OCI-LY3 (cell line): Measurements from ENCODE around the gene CA6.

ENCODE experiments used
- CTCF ChIP-seq: fragments of 200-600, 300-600 bp; sonication (generic); IDR thresholded peaks from 2 replicates; pipeline ENCODE4 v1.5.1; 2014; ENCODE audit warnings: antibody characterized with exemption, low read length, low read depth
- EZH2phosphoT487 ChIP-seq: fragments of 200-600 bp; shearing (Covaris generic); IDR thresholded peaks from 2 replicates; pipeline ENCODE4 v1.6.1; 2018; ENCODE audit warnings: antibody characterized with exemption, mixed run types, low read depth

GRCh38 chr1:8963963-8964362 is 18.3 kb downstream of the CA6 start:
- TF ChIP-seq CTCF: no peak
- TF ChIP-seq EZH2phosphoT487: no peak
